GM19455 (cell line): ENCODE measurements around the gene CD300LD.

Experiments
- ATAC-seq: cut with Tn5 transposase; IDR thresholded peaks from one replicate; pipeline ENCODE4 v1.9.1; 2021; ENCODE audit not compliant: unreplicated experiment

Gene CD300LD

GRCh38 chr17:74545843-74546230 lies 46.2 kb downstream of the CD300LD start, which contains the start of gene CD300C:
TSS of gene CD300C (minus strand) at chr17:74546115. CDS start at chr17:74545782, 333 bp downstream.
- ATAC-seq, result no peak

GRCh38 chr17:74544991-74545842 lies 46.9 kb downstream of the CD300LD start:
- no peak for ATAC-seq

GRCh38 chr17:74543891-74544760 lies 48.0 kb downstream of the CD300LD start:
- no peak for ATAC-seq

GRCh38 chr17:74543406-74543805 lies 48.7 kb downstream of the CD300LD start:
- ATAC-seq, result no peak

- ATAC-seq, result no peak
Observed at GRCh38 chr17:74542727-74543383, 49.2 kb downstream of the CD300LD start.

GRCh38 chr17:74542166-74542565 lies 49.9 kb downstream of the CD300LD start:
- ATAC-seq, result no peak

- no peak for ATAC-seq
Observed at GRCh38 chr17:74541176-74542111, 50.6 kb downstream of the CD300LD start.

- no peak for ATAC-seq
Observed at GRCh38 chr17:74539281-74539820, 52.7 kb downstream of the CD300LD start.

GRCh38 chr17:74536890-74537289 lies 55.2 kb downstream of the CD300LD start:
- ATAC-seq, result no peak

GRCh38 chr17:74532115-74532514 lies 60.0 kb downstream of the CD300LD start:
- no peak for ATAC-seq

GRCh38 chr17:74531231-74531761 lies 60.8 kb downstream of the CD300LD start, which contains the start of gene CD300LB:
TSS of gene CD300LB (minus strand) at chr17:74531475. CDS start at chr17:74531350, 125 bp downstream.
- ATAC-seq, result no peak

- ATAC-seq, result no peak
Observed at GRCh38 chr17:74530831-74531150, 61.3 kb downstream of the CD300LD start.
